NCI-H1417 treated with DMSO at 0.1 percent for 48 hours (cell line): ENCODE data around the gene TK2.
"Not testable (repeated sequence)": the region's sequence is repeated elsewhere in the genome, so short reads cannot be mapped to it uniquely, and the experiment has no call there.

Experiments used
- DNase-seq: peaks from one replicate; lab custom pipeline; 2025; lab: John Stamatoyannopoulos, UW

Gene TK2

GRCh38 chr16:66549284-66550131, at the start of gene TK2:
TK2 (minus strand) TSS chr16:66550122; CDS start chr16:66550061, 61 bp downstream.
- DNase-seq: no peak

- DNase-seq: no peak
Observed at GRCh38 chr16:66598111-66598510, 48.2 kb upstream of the TK2 start.

- no peak for DNase-seq
Observed at GRCh38 chr16:66596986-66597848, 47.3 kb upstream of the TK2 start.

- DNase-seq: not testable (repeated sequence)
Observed at GRCh38 chr16:66596559-66596958, 46.6 kb upstream of the TK2 start.

- DNase-seq: no peak
Observed at GRCh38 chr16:66594739-66595138, 44.8 kb upstream of the TK2 start.

GRCh38 chr16:66592814-66593213, 42.9 kb upstream of the TK2 start:
- DNase-seq: no peak

- no peak for DNase-seq
Observed at GRCh38 chr16:66592241-66592640, 42.3 kb upstream of the TK2 start.

GRCh38 chr16:66591018-66591417, 41.1 kb upstream of the TK2 start:
- DNase-seq: no peak

- no peak for DNase-seq
Observed at GRCh38 chr16:66590322-66590721, 40.4 kb upstream of the TK2 start.

- DNase-seq: no peak
Observed at GRCh38 chr16:66588981-66589713, 39.2 kb upstream of the TK2 start.

GRCh38 chr16:66587881-66588600, 38.1 kb upstream of the TK2 start:
- no peak for DNase-seq

- no peak for DNase-seq
Observed at GRCh38 chr16:66585481-66586239, 35.7 kb upstream of the TK2 start.

- no peak for DNase-seq
Observed at GRCh38 chr16:66581246-66581952, 31.5 kb upstream of the TK2 start.

- no peak for DNase-seq
Observed at GRCh38 chr16:66580605-66581209, 30.8 kb upstream of the TK2 start.

- DNase-seq: no peak
Observed at GRCh38 chr16:66578651-66579531, 29.0 kb upstream of the TK2 start, which contains the start of gene CMTM2. CMTM2 (plus strand) TSS chr16:66579463; CDS start chr16:66579608, 145 bp downstream.

- no peak for DNase-seq
Observed at GRCh38 chr16:66576296-66576695, 26.4 kb upstream of the TK2 start.

- DNase-seq: no peak
Observed at GRCh38 chr16:66575060-66575459, 25.1 kb upstream of the TK2 start.

- DNase-seq: no peak
Observed at GRCh38 chr16:66574531-66574930, 24.6 kb upstream of the TK2 start.

- DNase-seq: no peak
Observed at GRCh38 chr16:66574081-66574480, 24.2 kb upstream of the TK2 start.
